ENCODE data around the gene ANKS3. TPM values are rescaled to one million over a fixed set of nuclear protein-coding genes. Genes with fewer than 3 reads are reported as not detected.
"Not testable (repeated sequence)": the region's sequence is repeated elsewhere in the genome, so short reads cannot be mapped to it uniquely, and the experiment has no call there.

ANKS3 gene
- total RNA-seq, 1 donor from 2014 or later, result 29.3 TPM

- no peak for DNase-seq
Observed at GRCh38 chr16:4754865-4755264, 20.8 kb upstream of the ANKS3 start.

GRCh38 chr16:4753227-4753626 lies 19.2 kb upstream of the ANKS3 start:
- no peak for DNase-seq

GRCh38 chr16:4752351-4753100 lies 18.5 kb upstream of the ANKS3 start:
- DNase-seq, result no peak

GRCh38 chr16:4750896-4751295 lies 16.8 kb upstream of the ANKS3 start:
- no peak for DNase-seq

- no peak for DNase-seq
Observed at GRCh38 chr16:4749700-4750257, 15.7 kb upstream of the ANKS3 start.

- no peak for DNase-seq
Observed at GRCh38 chr16:4748682-4749411, 14.8 kb upstream of the ANKS3 start.

- no peak for DNase-seq
Observed at GRCh38 chr16:4747906-4748681, 14.0 kb upstream of the ANKS3 start.

- no peak for DNase-seq
Observed at GRCh38 chr16:4746991-4747574, 13.0 kb upstream of the ANKS3 start.

- no peak for DNase-seq
Observed at GRCh38 chr16:4746215-4746614, 12.1 kb upstream of the ANKS3 start.

- DNase-seq, result no peak
Observed at GRCh38 chr16:4745274-4745569, 11.2 kb upstream of the ANKS3 start.

GRCh38 chr16:4744555-4745273 lies 10.6 kb upstream of the ANKS3 start:
- DNase-seq, result no peak

GRCh38 chr16:4743226-4743878 lies 9.3 kb upstream of the ANKS3 start:
- no peak for DNase-seq

GRCh38 chr16:4738370-4738769 lies 4.3 kb upstream of the ANKS3 start:
- not testable (repeated sequence) for DNase-seq

GRCh38 chr16:4737545-4737944 lies 3.5 kb upstream of the ANKS3 start:
- DNase-seq, result no peak

- DNase-seq, result no peak
Observed at GRCh38 chr16:4736546-4736945, 2.5 kb upstream of the ANKS3 start.

GRCh38 chr16:4734730-4735535 lies 862 bp upstream of the ANKS3 start:
- peak; percentile 83 for DNase-seq

- peak; percentile 8 for DNase-seq
Observed at GRCh38 chr16:4733747-4734062, 366 bp downstream of the ANKS3 start.

- DNase-seq, result no peak
Observed at GRCh38 chr16:4733211-4733742, 794 bp downstream of the ANKS3 start.

- DNase-seq, result no peak
Observed at GRCh38 chr16:4729876-4730275, 4.2 kb downstream of the ANKS3 start.

GRCh38 chr16:4728676-4729075 lies 5.4 kb downstream of the ANKS3 start:
- no peak for DNase-seq

GRCh38 chr16:4726616-4727015 lies 7.5 kb downstream of the ANKS3 start:
- no peak for DNase-seq
